ENCODE results near the gene IMPG1. TPM values are rescaled to one million over a fixed set of nuclear protein-coding genes. Genes with fewer than 3 reads are reported as not detected.

Gene IMPG1
- total and polyA plus RNA-seq, 10 of the 15 experiments (the other 5 are each of a cell fraction or from before 2014, with no cell fraction given): not detected

GRCh38 chr6:75986935-75987334 lies 85.5 kb downstream of the IMPG1 start:
- no peaks in the 10 kb centered on the region for H3K79me2 ChIP-seq (ENCODE audit: control insufficient read depth, insufficient read depth, low read length)
- ChIA-PET CTCF (no interaction called here), RAD21 (ENCODE audit: unreplicated experiment) (no interaction called here), SMC1A (ENCODE audit: uncharacterized antibody, unreplicated experiment) (no interaction called here), POLR2A (no interaction called here)
- H4K20me1 ChIP-seq (ENCODE audit: control insufficient read depth, insufficient read depth): no peaks in the 10 kb centered on the region
- intact Hi-C loops (cut with micrococcal nuclease; ENCODE audit: unreplicated experiment): no loop called here
- H3K9ac ChIP-seq (ENCODE audit: control insufficient read depth, insufficient read depth, low read length): no peak overlapping the region
- no peak overlapping the region for H3K27ac ChIP-seq (ENCODE audit: control insufficient read depth, insufficient read depth)
- H3K4me1 ChIP-seq (ENCODE audit: control insufficient read depth, insufficient read depth, low read length): no peaks in the 10 kb centered on the region
- DNase-seq (ENCODE audit: low read depth, low spot score): no peak
- H3K4me3 ChIP-seq: no peak overlapping the region
- H3K36me3 ChIP-seq (ENCODE audit: control insufficient read depth in 2 of 2, insufficient read depth in 2 of 2, low read length in 1 of 2): no peaks in the 10 kb centered on the region
- no peaks in the 10 kb centered on the region for H3K9me3 ChIP-seq (replicated peaks; ENCODE audit: control insufficient read depth, insufficient read depth, low read length)
- in situ Hi-C loops (cut with MboI): no loop called here
- H3K4me2 ChIP-seq (ENCODE audit: control insufficient read depth, insufficient read depth): no peak overlapping the region
- TF ChIP-seq RFX5 (IDR thresholded peaks at IDR 0.05; ENCODE audit: low read depth, low read length) (no peak), SREBF2 (IDR thresholded peaks at IDR 0.05; ENCODE audit: low read length) (no peak), ESRRA (IDR thresholded peaks at IDR 0.05; ENCODE audit: low read length) (no peak), KLF5 (IDR thresholded peaks at IDR 0.05; ENCODE audit: partially characterized antibody) (no peak), RBBP5 (conservative IDR thresholded peaks at IDR 0.05) (no peak), MTA2 (IDR thresholded peaks at IDR 0.05; ENCODE audit: low read depth) (no peak), POLR2A (IDR thresholded peaks at IDR 0.05; ENCODE audit: low read depth, low read length) (no peak), GABPA (IDR thresholded peaks at IDR 0.05; ENCODE audit: low read depth) (no peak), DPF2 (IDR thresholded peaks at IDR 0.05) (no peak), ZBED1 (IDR thresholded peaks at IDR 0.05; ENCODE audit: borderline replicate concordance) (no peak), ZNF274 (IDR thresholded peaks at IDR 0.05; ENCODE audit: insufficient read depth, insufficient read length) (no peak), RUNX3 (IDR thresholded peaks at IDR 0.05; ENCODE audit: low read length) (no peak), POLR2AphosphoS5 (IDR thresholded peaks at IDR 0.05; ENCODE audit: low read length) (no peak), NFIC (IDR thresholded peaks at IDR 0.05; ENCODE audit: low read depth, low read length) (no peak), LARP7 (IDR thresholded peaks at IDR 0.05) (no peak), ZNF217 (IDR thresholded peaks at IDR 0.05) (no peak)
- TF ChIP-seq, protein P1, sequence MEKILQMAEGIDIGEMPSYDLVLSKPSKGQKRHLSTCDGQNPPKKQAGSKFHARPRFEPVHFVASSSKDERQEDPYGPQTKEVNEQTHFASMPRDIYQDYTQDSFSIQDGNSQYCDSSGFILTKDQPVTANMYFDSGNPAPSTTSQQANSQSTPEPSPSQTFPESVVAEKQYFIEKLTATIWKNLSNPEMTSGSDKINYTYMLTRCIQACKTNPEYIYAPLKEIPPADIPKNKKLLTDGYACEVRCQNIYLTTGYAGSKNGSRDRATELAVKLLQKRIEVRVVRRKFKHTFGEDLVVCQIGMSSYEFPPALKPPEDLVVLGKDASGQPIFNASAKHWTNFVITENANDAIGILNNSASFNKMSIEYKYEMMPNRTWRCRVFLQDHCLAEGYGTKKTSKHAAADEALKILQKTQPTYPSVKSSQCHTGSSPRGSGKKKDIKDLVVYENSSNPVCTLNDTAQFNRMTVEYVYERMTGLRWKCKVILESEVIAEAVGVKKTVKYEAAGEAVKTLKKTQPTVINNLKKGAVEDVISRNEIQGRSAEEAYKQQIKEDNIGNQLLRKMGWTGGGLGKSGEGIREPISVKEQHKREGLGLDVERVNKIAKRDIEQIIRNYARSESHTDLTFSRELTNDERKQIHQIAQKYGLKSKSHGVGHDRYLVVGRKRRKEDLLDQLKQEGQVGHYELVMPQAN (conservative IDR thresholded peaks at IDR 0.05): no peak
- TF ChIP-seq, protein P2, sequence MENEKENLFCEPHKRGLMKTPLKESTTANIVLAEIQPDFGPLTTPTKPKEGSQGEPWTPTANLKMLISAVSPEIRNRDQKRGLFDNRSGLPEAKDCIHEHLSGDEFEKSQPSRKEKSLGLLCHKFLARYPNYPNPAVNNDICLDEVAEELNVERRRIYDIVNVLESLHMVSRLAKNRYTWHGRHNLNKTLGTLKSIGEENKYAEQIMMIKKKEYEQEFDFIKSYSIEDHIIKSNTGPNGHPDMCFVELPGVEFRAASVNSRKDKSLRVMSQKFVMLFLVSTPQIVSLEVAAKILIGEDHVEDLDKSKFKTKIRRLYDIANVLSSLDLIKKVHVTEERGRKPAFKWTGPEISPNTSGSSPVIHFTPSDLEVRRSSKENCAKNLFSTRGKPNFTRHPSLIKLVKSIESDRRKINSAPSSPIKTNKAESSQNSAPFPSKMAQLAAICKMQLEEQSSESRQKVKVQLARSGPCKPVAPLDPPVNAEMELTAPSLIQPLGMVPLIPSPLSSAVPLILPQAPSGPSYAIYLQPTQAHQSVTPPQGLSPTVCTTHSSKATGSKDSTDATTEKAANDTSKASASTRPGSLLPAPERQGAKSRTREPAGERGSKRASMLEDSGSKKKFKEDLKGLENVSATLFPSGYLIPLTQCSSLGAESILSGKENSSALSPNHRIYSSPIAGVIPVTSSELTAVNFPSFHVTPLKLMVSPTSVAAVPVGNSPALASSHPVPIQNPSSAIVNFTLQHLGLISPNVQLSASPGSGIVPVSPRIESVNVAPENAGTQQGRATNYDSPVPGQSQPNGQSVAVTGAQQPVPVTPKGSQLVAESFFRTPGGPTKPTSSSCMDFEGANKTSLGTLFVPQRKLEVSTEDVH (IDR thresholded peaks at IDR 0.05; ENCODE audit: low read depth, partially characterized antibody): no peak
- TF ChIP-seq, protein P3, sequence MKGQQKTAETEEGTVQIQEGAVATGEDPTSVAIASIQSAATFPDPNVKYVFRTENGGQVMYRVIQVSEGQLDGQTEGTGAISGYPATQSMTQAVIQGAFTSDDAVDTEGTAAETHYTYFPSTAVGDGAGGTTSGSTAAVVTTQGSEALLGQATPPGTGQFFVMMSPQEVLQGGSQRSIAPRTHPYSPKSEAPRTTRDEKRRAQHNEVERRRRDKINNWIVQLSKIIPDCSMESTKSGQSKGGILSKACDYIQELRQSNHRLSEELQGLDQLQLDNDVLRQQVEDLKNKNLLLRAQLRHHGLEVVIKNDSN (IDR thresholded peaks at IDR 0.05; ENCODE audit: borderline replicate concordance, extremely low read length, insufficient read depth, low read depth, low read length): no peak
- TF ChIP-seq, protein P4, sequence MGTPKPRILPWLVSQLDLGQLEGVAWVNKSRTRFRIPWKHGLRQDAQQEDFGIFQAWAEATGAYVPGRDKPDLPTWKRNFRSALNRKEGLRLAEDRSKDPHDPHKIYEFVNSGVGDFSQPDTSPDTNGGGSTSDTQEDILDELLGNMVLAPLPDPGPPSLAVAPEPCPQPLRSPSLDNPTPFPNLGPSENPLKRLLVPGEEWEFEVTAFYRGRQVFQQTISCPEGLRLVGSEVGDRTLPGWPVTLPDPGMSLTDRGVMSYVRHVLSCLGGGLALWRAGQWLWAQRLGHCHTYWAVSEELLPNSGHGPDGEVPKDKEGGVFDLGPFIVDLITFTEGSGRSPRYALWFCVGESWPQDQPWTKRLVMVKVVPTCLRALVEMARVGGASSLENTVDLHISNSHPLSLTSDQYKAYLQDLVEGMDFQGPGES (IDR thresholded peaks at IDR 0.05): no peak
- 11% methylated on average over 3 of the region's 3 CpGs for WGBS (ENCODE audit: insufficient coverage, insufficient replicate concordance, low lambda C conversion rate, missing lambda C conversion rate)
- FAIRE-seq: no peak
- H3K27me3 ChIP-seq (replicated peaks in 1 of 2; ENCODE audit: control insufficient read depth in 2 of 2, insufficient read depth in 2 of 2, low read length in 1 of 2): no peaks in the 10 kb centered on the region
- no peak overlapping the region for H2AFZ ChIP-seq (ENCODE audit: control insufficient read depth, low read depth, low read length)
- BruUV-seq (replicated peaks): no TSS peak
- ATAC-seq: no peak

Data from GM12878 (cell line).